Liver (tissue), 3 donors: ENCODE data around the gene C12orf50.

ENCODE experiments used
- GABPA ChIP-seq, 2 donors: IDR thresholded peaks in 1 of 2; conservative IDR thresholded peaks in 1 of 2; 2 replicates each; pipeline ENCODE4 v1.6.1; 2016; ENCODE audit warnings: antibody characterized with exemption in 2 of 2, mild to moderate bottlenecking in 1 of 2, moderate library complexity in 1 of 2
- JUND ChIP-seq, 2 donors: IDR thresholded peaks; 2 replicates each; pipeline ENCODE4 v1.6.1; 2016; ENCODE audit warnings: antibody characterized with exemption in 2 of 2
- RXRA ChIP-seq, 2 donors: IDR thresholded peaks; 2 replicates each; pipeline ENCODE4 v1.6.1; 2017 to 2018; ENCODE audit warnings: antibody characterized with exemption in 2 of 2, mild to moderate bottlenecking in 1 of 2
- SP1 ChIP-seq: IDR thresholded peaks from 2 replicates; pipeline ENCODE4 v1.6.1; 2018; ENCODE audit warnings: antibody characterized with exemption, mild to moderate bottlenecking
- TF ChIP-seq, protein P1 (sequence below): fragments of 150-350 bp; IDR thresholded peaks from 2 replicates; pipeline ENCODE4 v1.5.1; 2017; ENCODE audit warnings: improper control_type of control experiment, low read depth, low read length; ENCODE audit not compliant: missing input control
- TF ChIP-seq, protein P2 (sequence below): IDR thresholded peaks from 2 replicates; pipeline ENCODE4 v1.6.1; 2016; ENCODE audit warnings: antibody characterized with exemption, mild to moderate bottlenecking
- donor health status: healthy.
- donor health status: healthy.

DNA sequence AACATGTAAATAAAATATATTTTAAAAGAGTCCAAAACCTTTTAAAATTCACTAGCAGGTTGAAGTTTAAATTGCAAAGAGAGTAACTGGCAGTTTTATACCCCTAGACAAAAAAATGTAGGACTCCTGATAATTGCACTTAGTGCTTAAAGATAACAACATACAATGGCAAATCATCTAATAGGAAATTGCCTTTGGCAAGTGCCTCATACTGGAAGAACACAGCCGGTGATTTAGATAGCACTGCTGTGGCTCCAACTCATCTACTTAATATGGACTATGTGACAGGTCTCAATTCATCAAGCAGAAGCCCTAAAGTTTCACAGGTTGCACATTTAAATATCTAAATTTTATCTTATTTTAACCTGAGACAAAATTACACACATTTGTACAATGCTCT is 13.4 kb downstream of the C12orf50 start:
- TF ChIP-seq, protein P1, sequence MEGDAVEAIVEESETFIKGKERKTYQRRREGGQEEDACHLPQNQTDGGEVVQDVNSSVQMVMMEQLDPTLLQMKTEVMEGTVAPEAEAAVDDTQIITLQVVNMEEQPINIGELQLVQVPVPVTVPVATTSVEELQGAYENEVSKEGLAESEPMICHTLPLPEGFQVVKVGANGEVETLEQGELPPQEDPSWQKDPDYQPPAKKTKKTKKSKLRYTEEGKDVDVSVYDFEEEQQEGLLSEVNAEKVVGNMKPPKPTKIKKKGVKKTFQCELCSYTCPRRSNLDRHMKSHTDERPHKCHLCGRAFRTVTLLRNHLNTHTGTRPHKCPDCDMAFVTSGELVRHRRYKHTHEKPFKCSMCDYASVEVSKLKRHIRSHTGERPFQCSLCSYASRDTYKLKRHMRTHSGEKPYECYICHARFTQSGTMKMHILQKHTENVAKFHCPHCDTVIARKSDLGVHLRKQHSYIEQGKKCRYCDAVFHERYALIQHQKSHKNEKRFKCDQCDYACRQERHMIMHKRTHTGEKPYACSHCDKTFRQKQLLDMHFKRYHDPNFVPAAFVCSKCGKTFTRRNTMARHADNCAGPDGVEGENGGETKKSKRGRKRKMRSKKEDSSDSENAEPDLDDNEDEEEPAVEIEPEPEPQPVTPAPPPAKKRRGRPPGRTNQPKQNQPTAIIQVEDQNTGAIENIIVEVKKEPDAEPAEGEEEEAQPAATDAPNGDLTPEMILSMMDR: no peak
- TF ChIP-seq JUND (IDR thresholded peaks at IDR 0.05): no peak
- TF ChIP-seq GABPA (IDR thresholded peaks at IDR 0.05 in 1 of 2, conservative IDR thresholded peaks at IDR 0.05 in 1 of 2): no peak
- TF ChIP-seq, protein P2, sequence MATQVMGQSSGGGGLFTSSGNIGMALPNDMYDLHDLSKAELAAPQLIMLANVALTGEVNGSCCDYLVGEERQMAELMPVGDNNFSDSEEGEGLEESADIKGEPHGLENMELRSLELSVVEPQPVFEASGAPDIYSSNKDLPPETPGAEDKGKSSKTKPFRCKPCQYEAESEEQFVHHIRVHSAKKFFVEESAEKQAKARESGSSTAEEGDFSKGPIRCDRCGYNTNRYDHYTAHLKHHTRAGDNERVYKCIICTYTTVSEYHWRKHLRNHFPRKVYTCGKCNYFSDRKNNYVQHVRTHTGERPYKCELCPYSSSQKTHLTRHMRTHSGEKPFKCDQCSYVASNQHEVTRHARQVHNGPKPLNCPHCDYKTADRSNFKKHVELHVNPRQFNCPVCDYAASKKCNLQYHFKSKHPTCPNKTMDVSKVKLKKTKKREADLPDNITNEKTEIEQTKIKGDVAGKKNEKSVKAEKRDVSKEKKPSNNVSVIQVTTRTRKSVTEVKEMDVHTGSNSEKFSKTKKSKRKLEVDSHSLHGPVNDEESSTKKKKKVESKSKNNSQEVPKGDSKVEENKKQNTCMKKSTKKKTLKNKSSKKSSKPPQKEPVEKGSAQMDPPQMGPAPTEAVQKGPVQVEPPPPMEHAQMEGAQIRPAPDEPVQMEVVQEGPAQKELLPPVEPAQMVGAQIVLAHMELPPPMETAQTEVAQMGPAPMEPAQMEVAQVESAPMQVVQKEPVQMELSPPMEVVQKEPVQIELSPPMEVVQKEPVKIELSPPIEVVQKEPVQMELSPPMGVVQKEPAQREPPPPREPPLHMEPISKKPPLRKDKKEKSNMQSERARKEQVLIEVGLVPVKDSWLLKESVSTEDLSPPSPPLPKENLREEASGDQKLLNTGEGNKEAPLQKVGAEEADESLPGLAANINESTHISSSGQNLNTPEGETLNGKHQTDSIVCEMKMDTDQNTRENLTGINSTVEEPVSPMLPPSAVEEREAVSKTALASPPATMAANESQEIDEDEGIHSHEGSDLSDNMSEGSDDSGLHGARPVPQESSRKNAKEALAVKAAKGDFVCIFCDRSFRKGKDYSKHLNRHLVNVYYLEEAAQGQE: no peak
- no peak for TF ChIP-seq SP1
- no peak for TF ChIP-seq RXRA (IDR thresholded peaks at IDR 0.05)
